Nephron progenitor cell (in vitro differentiated cells): ENCODE results near the gene AFAP1.

Experiments used
- DNase-seq: peaks from one replicate; pipeline ENCODE4 v3.0.0; 2021
- H3K27ac Mint-ChIP-seq: 2 replicates; pipeline ENCODE4 v1.8.0; 2021; ENCODE audit warnings: mild to moderate bottlenecking, moderate library complexity, mixed read lengths
- H3K27me3 Mint-ChIP-seq: 2 replicates; pipeline ENCODE4 v1.8.0; 2021; ENCODE audit warnings: mild to moderate bottlenecking, low read depth, mixed read lengths; ENCODE audit not compliant: poor library complexity
- H3K36me3 Mint-ChIP-seq: 2 replicates; pipeline ENCODE4 v1.8.0; 2021; ENCODE audit warnings: low read depth, mixed read lengths
- H3K4me1 Mint-ChIP-seq: 2 replicates; pipeline ENCODE4 v1.8.0; 2021; ENCODE audit warnings: mixed read lengths
- H3K4me3 Mint-ChIP-seq: 2 replicates; pipeline ENCODE4 v1.8.0; 2021; ENCODE audit warnings: mild to moderate bottlenecking, moderate library complexity, mixed read lengths
- H3K9me3 Mint-ChIP-seq: 2 replicates; pipeline ENCODE4 v1.8.0; 2021; ENCODE audit warnings: mild to moderate bottlenecking, moderate library complexity, mixed read lengths
- CTCF ChIP-seq: fragments of 200-600 bp; sonication (generic); IDR thresholded peaks from 2 replicates; pipeline ENCODE4 v1.5.0; 2021; ENCODE audit warnings: antibody characterized with exemption

Gene AFAP1

DNA sequence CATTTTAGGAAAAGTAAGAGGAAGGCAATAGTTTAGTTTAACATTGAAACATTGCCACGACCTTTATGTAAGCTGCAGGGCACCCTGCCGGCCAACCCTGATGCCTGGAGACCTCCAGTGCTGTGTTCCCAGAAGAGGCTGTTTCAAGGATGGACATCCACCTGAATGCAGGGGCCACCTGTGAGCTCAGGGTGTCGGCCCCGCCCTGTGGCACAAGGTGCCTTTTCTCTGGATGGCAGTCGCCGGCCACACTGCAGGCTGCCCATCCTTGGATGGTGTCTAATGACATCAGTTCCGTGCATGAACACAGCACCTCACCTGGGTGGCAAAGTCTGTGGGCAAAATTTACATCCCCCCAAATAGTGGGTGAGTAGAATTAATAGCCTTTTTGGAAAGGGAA, 180.0 kb downstream of the AFAP1 start:
- peaks cover 94% of the 10 kb centered on the region for H3K4me1 Mint-ChIP-seq

GRCh38 chr4:7759216-7759615, 180.4 kb downstream of the AFAP1 start:
- no peaks in the 10 kb centered on the region for H3K9me3 Mint-ChIP-seq
- TF ChIP-seq CTCF, result no peak
- peak overlapping the region; percentile 64 for H3K4me3 Mint-ChIP-seq
- peaks cover 18% of the 10 kb centered on the region for H3K36me3 Mint-ChIP-seq
- H3K4me1 Mint-ChIP-seq, result peaks cover 95% of the 10 kb centered on the region
- peak overlapping the region; percentile 88 for H3K27ac Mint-ChIP-seq
- no peak for DNase-seq
- H3K27me3 Mint-ChIP-seq, result no peaks in the 10 kb centered on the region

More for the DNA sequence above, 180.0 kb downstream of the AFAP1 start:
- Mint-ChIP-seq H3K36me3 (peaks cover 21% of the 10 kb centered on the region), H3K9me3 (no peaks in the 10 kb centered on the region), H3K27ac (peak overlapping the region; percentile 88), H3K4me3 (peak overlapping the region; percentile 64), H3K27me3 (no peaks in the 10 kb centered on the region)
- DNase-seq, result no peak
- no peak for TF ChIP-seq CTCF

- Mint-ChIP-seq H3K27me3 (no peaks in the 10 kb centered on the region), H3K36me3 (peaks cover 10% of the 10 kb centered on the region), H3K4me1 (peaks cover 95% of the 10 kb centered on the region), H3K9me3 (no peaks in the 10 kb centered on the region), H3K4me3 (peak overlapping the region; percentile 47), H3K27ac (peak overlapping the region; percentile 99)
- DNase-seq, result peak; percentile 24
- TF ChIP-seq CTCF, result no peak
Measured at GRCh38 chr4:7758476-7758875, 181.2 kb downstream of the AFAP1 start.

DNA sequence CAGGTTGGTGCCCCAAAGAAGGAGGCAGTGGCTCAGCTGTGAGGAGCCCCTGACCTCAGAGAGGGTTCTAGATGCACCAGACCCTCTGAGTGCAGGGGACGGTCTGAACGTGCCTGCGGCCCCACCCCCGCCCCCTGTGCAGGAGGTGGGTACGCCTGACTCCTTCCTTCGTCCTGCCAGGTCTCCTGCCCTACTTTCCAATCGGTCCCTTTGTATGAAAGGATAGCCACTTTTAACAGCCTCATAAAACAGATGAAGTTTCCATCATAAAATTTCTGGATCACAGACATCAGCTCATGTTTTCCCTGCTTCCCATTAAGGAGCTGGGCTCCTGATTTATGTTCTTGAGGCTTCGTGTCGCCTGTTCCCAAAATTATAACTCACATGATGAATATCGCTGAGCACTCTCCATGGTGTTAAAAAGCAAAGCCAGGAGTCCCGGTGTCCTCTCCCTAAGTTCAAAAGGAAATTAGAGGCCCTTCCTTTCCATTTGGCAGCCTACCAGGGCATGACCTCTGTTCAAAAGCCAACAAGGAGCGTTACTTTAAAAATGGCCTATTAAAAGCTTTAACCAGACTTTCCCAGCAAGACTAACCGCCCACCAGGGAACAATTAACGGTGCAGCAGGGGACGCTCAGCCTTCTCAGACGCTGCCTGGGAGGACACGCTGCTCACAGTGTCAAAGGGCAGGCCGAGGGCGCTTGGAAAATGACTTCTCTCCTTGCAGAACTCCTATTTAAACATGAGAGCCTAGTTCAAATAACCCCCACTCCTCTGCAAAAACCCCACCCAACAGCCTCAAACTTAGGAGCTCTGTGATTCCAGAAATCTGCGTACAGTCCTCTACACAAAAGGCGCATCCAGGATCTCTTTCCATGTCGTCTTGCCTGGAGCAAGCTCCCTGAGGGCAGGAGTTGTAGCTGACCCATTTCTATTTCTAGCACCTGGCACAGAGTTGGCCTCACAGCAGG, 181.9 kb downstream of the AFAP1 start:
- no peak for TF ChIP-seq CTCF
- DNase-seq, result peak; percentile 73
- Mint-ChIP-seq H3K4me1 (peaks cover 94% of the 10 kb centered on the region), H3K27ac (peak overlapping the region; percentile 99), H3K36me3 (peaks cover 7% of the 10 kb centered on the region), H3K4me3 (peak overlapping the region; percentile 47), H3K27me3 (no peaks in the 10 kb centered on the region), H3K9me3 (no peaks in the 10 kb centered on the region)

DNA sequence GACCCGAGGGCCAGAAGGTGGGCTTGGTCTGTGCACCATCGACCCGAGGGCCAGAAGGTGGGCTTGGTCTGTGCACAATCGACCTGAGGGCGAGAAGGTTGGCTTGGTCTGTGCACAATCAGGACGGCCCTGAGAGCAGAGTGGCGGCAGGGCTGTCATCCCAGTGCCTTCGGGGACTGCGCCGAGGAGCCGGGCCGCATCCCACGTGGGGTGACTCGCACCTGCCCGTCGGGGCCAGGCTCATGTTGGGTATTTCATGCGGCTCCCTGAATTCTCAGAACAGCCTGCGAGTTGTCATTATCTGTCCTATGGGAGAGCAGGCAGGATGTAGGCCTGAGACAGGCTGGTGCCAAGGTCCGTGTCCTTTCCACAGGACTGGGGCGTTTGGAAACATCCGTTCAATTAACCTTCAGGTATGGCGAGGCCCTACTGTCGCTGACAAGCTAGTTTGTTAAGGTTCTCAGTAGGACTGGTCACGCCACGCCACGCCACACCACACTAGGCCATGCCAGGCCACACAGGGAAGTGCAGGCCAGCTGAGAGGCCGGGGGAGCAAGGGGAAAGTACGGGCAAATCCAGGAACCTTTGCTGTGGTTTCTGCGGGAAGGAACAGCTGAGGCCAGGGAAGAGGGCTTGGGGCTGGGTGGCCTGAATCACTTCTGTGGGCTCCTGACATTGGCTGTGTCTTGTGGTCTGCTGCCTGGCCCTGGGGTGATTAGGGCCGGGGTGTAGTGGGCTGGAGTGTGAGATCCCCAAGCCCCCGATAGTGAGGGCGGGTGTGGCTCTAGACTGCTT, 182.9 kb downstream of the AFAP1 start:
- Mint-ChIP-seq H3K9me3 (peaks cover 3% of the 10 kb centered on the region), H3K27ac (peak overlapping the region; percentile 99), H3K4me3 (peak overlapping the region; percentile 47), H3K4me1 (peaks cover 87% of the 10 kb centered on the region), H3K27me3 (no peaks in the 10 kb centered on the region), H3K36me3 (peaks cover 5% of the 10 kb centered on the region)
- no peak for TF ChIP-seq CTCF
- no peak for DNase-seq
